Transverse colon (tissue), 4 donors: ENCODE results near the gene LETM1.

ENCODE experiments used
- CTCF ChIP-seq, 5 experiments: fragments of 200-600 bp in 3 of 5; fragments of 450-650 bp in 2 of 5; sonication (generic) in 3 of 5; IDR thresholded peaks; 1 replicate in 2 of 5; 2 replicates in 3 of 5; pipeline ENCODE4 v1.5.1; 2016 to 2017; ENCODE audit warnings: antibody characterized with exemption in 5 of 5, inconsistent platforms in 3 of 5, mild to moderate bottlenecking in 2 of 5, moderate library complexity in 1 of 5
- POLR2AphosphoS5 ChIP-seq, 3 donors: sonication (generic); formaldehyde crosslinking; IDR thresholded peaks; one replicate each; pipeline ENCODE4 v1.6.1; 2016; ENCODE audit warnings: antibody characterized with exemption in 3 of 3

GRCh38 chr4:1839282-1839681, 16.7 kb downstream of the LETM1 start:
- TF ChIP-seq CTCF (IDR thresholded peaks at IDR 0.05) (no peak), POLR2AphosphoS5 (IDR thresholded peaks at IDR 0.05) (peak in 2 of 3 donors; percentile 36 to 44)
